Keratinocyte (primary cell): Measurements from ENCODE around the gene COLGALT1.

Source experiments
- EZH2 ChIP-seq: IDR thresholded peaks from one replicate; pipeline ENCODE4 v1.6.1; 2012; ENCODE audit warnings: inconsistent platforms, mild to moderate bottlenecking, low read length, moderate library complexity
- TF ChIP-seq, protein P1 (sequence below), 3 experiments: IDR thresholded peaks in 1 of 3; conservative IDR thresholded peaks in 1 of 3; optimal IDR thresholded peaks in 1 of 3; 2 replicates in 2 of 3; 3 replicates in 1 of 3; pipeline versions ENCODE3 to v1.5.1; 2011; ENCODE audit warnings: low read length in 3 of 3, mild to moderate bottlenecking in 3 of 3, moderate library complexity in 2 of 3, control low read depth in 1 of 3, inconsistent platforms in 1 of 3; ENCODE audit not compliant: insufficient read depth in 2 of 3; ENCODE audit errors: extremely low read depth in 1 of 3

DNA sequence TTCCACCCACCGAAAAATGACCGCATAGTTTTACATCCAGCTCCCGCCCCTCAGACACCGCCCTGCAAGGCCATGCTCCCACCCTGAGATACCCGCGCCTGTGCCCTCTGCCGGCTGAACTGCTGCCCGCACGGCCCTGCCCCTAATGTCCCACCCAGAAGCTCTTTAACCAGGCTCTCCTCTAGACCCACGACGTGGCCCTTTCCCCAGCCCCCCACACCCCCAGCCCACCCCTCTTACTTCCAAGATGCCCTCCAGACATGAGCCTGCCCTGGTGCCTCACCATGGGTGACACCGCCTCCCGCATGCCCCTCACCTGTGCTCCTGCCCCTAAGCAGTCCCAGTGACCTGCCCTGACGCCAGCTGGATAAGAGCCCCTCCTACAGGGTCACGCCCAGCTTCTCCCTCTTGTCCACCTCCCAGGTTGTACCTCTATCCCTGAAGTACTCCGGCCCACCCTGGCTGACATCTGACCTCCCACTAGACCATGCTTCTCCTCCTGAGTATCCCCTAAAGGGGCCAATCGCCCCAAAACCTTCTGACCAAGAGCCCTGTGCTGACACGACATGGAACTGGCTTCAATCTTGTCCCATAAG, 51.2 kb downstream of the COLGALT1 start:
- TF ChIP-seq, protein P1, sequence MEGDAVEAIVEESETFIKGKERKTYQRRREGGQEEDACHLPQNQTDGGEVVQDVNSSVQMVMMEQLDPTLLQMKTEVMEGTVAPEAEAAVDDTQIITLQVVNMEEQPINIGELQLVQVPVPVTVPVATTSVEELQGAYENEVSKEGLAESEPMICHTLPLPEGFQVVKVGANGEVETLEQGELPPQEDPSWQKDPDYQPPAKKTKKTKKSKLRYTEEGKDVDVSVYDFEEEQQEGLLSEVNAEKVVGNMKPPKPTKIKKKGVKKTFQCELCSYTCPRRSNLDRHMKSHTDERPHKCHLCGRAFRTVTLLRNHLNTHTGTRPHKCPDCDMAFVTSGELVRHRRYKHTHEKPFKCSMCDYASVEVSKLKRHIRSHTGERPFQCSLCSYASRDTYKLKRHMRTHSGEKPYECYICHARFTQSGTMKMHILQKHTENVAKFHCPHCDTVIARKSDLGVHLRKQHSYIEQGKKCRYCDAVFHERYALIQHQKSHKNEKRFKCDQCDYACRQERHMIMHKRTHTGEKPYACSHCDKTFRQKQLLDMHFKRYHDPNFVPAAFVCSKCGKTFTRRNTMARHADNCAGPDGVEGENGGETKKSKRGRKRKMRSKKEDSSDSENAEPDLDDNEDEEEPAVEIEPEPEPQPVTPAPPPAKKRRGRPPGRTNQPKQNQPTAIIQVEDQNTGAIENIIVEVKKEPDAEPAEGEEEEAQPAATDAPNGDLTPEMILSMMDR (optimal IDR thresholded peaks at IDR 0.05 in 1 of 3, IDR thresholded peaks at IDR 0.05 in 1 of 3, conservative IDR thresholded peaks at IDR 0.05 in 1 of 3; ENCODE audit: extremely low read depth in 1 of 3, insufficient read depth in 2 of 3, low read length in 3 of 3), result no peak
- TF ChIP-seq EZH2, result no peak
